Measurements from ENCODE around the gene ABL2. TPM values are rescaled to one million over a fixed set of nuclear protein-coding genes. Genes with fewer than 3 reads are reported as not detected.

ABL2 gene
- total and polyA plus RNA-seq, 9 of the 15 experiments (the other 6 are each of a cell fraction or from before 2014, with no cell fraction given), result 1.4 to 15.0 (median 8.6) TPM

DNA sequence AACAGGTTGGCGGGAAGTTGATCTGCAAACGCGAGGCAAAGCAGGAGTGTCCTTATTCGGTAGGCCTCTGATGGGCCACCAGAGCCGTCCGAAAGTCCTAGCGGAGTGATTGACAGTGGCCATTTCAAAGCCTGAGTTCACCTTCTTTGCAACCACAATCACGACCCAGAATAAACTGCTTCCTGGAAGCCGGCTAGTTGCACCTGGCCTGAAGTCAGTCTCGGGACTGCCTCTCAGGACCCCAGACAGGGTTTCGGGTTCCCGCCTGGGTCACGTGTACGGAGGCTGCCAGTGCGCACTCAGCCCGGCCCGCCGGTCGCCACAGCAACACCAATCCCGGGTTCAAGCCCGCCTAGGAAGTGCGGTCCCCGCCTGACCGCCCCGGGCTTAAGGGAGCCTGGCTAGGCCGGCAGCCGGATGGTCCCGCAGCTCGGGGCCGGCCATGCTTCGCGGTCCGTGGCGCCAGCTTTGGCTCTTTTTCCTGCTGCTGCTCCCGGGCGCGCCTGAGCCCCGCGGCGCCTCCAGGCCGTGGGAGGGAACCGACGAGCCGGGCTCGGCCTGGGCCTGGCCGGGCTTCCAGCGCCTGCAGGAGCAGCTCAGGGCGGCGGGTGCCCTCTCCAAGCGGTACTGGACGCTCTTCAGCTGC, 147.7 kb downstream of the ABL2 start, which contains the start of gene TOR3A (continued):
- TF ChIP-seq FOSL1 (tag; conservative IDR thresholded peaks at IDR 0.05), result no peak
- TF ChIP-seq RFX5 (IDR thresholded peaks at IDR 0.05; ENCODE audit: low read depth, low read length), result no peak
- no peak for TF ChIP-seq ZNF24 (IDR thresholded peaks at IDR 0.05)
- TF ChIP-seq HMG20B (CRISPR knock-in tag; IDR thresholded peaks at IDR 0.05), result no peak
- no peak for TF ChIP-seq ZNF445 (CRISPR knock-in tag; IDR thresholded peaks at IDR 0.05; ENCODE audit: low read depth)
- TF ChIP-seq ZNF75A (CRISPR knock-in tag; IDR thresholded peaks at IDR 0.05), result no peak
- 0 out of 2 replicates have a peak, but pooled peaks have one; percentile 18 for TF ChIP-seq ZNF143 (CRISPR knock-in tag; IDR thresholded peaks at IDR 0.05)
- peak; percentile 33; the same call in 1 of the 2 replicates for TF ChIP-seq SPI1 (IDR thresholded peaks at IDR 0.05; ENCODE audit: borderline replicate concordance, low read depth, low read length)
- TF ChIP-seq E2F8 (IDR thresholded peaks at IDR 0.05; ENCODE audit: low read depth, partially characterized antibody), result peak; percentile 84
- peak; percentile 77; the same call in 1 of the 2 replicates for TF ChIP-seq CTBP1 (IDR thresholded peaks at IDR 0.05; ENCODE audit: borderline replicate concordance)
- no peak for TF ChIP-seq ZNF41 (CRISPR knock-in tag; conservative IDR thresholded peaks at IDR 0.05)
- peak; percentile 89 for TF ChIP-seq RBFOX2 (IDR thresholded peaks at IDR 0.05; ENCODE audit: low read depth, low read length)
- TF ChIP-seq MTA3 (IDR thresholded peaks at IDR 0.05; ENCODE audit: borderline replicate concordance), result peak; percentile 68
- peak; percentile 91 for TF ChIP-seq KDM5B (IDR thresholded peaks at IDR 0.05; ENCODE audit: insufficient replicate concordance, low read depth, low read length)
- peak; percentile 75 for TF ChIP-seq RBBP5 (IDR thresholded peaks at IDR 0.05; ENCODE audit: borderline replicate concordance, insufficient read depth, low read length, poor library complexity, severe bottlenecking)
- 0 out of 2 replicates have a peak, but pooled peaks have one; percentile 12 for TF ChIP-seq GATAD2A (IDR thresholded peaks at IDR 0.05)
- peak; percentile 33 for TF ChIP-seq PCBP1 (IDR thresholded peaks at IDR 0.05; ENCODE audit: low read depth, low read length, poor library complexity, severe bottlenecking)
- peak in 1 of 2 experiments; percentile 76; a peak in 2 of 4 replicates for TF ChIP-seq CSDE1 (IDR thresholded peaks at IDR 0.05)
- no peak for TF ChIP-seq CCAR2 (IDR thresholded peaks at IDR 0.05; ENCODE audit: low read depth, low read length)
- no peak for TF ChIP-seq XRCC5 (IDR thresholded peaks at IDR 0.05; ENCODE audit: low read depth, low read length)
- no peak for TF ChIP-seq HNRNPL (IDR thresholded peaks at IDR 0.05; ENCODE audit: low read depth, low read length)
